Esophagus squamous epithelium (tissue), 5 donors: ENCODE measurements around the gene LRRC63. TPM values are rescaled to one million over a fixed set of nuclear protein-coding genes. Genes with fewer than 3 reads are reported as not detected.
A peak's percentile ranks its signal among the peaks of the same experiment; 100 is the strongest.

Experiments
- DNase-seq: peaks from one replicate; lab custom pipeline; 2025; lab: John Stamatoyannopoulos, UW
- H3K27ac ChIP-seq, 4 donors: fragments of 200-600 bp; sonication (generic); one replicate each; pipeline ENCODE4 v1.5.1; 2016 to 2019; ENCODE audit warnings: mild to moderate bottlenecking in 1 of 4
- H3K27me3 ChIP-seq, 4 donors: fragments of 200-600 bp; sonication (generic); 1 replicate in 3 of 4; 2 replicates in 1 of 4; pipeline versions ENCODE4 v1.5.1 to v1.6.0; 2017 to 2021; ENCODE audit warnings: antibody characterized with exemption in 1 of 4
- H3K36me3 ChIP-seq, 3 donors: fragments of 200-600 bp; sonication (generic); one replicate each; pipeline ENCODE4 v1.5.1; 2016 to 2019
- H3K4me1 ChIP-seq, 3 donors: fragments of 200-600 bp; sonication (generic); one replicate each; pipeline ENCODE4 v1.5.1; 2017 to 2019
- H3K4me3 ChIP-seq, 4 donors: fragments of 200-600 bp; sonication (generic); 1 replicate in 3 of 4; 2 replicates in 1 of 4; pipeline ENCODE4 v1.5.1; 2016 to 2019; ENCODE audit warnings: mild to moderate bottlenecking in 2 of 4, moderate library complexity in 1 of 4
- H3K9me3 ChIP-seq, 3 donors: fragments of 200-600 bp; sonication (generic); one replicate each; pipeline ENCODE4 v1.5.1; 2016 to 2019
- POLR2A ChIP-seq, 4 donors: fragments of 450-650 bp; IDR thresholded peaks; one replicate each; pipeline ENCODE4 v1.6.1; 2017; ENCODE audit warnings: antibody characterized with exemption in 4 of 4, mild to moderate bottlenecking in 4 of 4, moderate library complexity in 3 of 4
- WGBS, 2 donors: methylation state at CpG; one replicate each; pipeline ENCODE4 v1.1.5; 2018; 5-methylcytosine and 5-hydroxymethylcytosine counted together
- intact Hi-C: fragments of 100-400 bp; cut with DNase I; formaldehyde crosslinking; loops from one replicate; pipeline ENCODE4 v1.15.0; 2022
- small RNA-seq, 4 donors: library from RNA; depleted of rRNA; stranded (forward); fragments of <200 nt; gene quantifications; one replicate each; pipeline ENCODE3, GENCODE V24; 2016
- total RNA-seq, 4 donors: library from RNA; depleted of rRNA; stranded (reverse); fragments of >200 nt; gene quantifications; one replicate each; pipeline ENCODE4 v1.1.0, GENCODE V29; 2016
- TF ChIP-seq, protein P1 (sequence below), 6 experiments: fragments of 450-650 bp in 4 of 6; fragments of 200-600 bp in 2 of 6; sonication (generic) in 2 of 6; IDR thresholded peaks; one replicate each; pipeline ENCODE4 v1.5.1; 2016 to 2019; ENCODE audit warnings: antibody characterized with exemption in 6 of 6, mild to moderate bottlenecking in 4 of 6, moderate library complexity in 4 of 6
- donor health status: DM: yes; HTN: yes; CAD: no.

LRRC63 gene
- total RNA-seq, 4 donors from 2014 or later, result not detected

DNA sequence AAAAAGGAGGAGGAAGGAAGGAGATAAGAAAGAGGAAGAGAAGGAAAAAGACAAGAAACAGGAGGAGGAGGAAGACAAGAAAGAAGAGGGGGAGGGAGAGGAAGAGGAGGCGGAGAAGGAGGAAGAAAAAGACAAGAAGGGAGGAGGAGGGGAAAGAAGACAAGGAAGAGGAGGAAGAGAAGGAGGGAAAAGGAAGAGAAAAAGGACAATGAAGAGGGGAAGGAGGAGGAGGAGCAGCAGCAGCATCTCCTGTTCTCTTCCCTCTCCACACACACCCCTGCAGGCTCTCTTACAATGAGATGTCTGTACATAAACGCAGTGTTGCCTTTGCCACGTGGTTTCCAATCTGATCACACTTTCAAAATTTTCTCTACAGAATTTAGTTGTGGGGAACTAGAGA is 108.7 kb downstream of the LRRC63 start:
- no peak for DNase-seq
- Histone ChIP-seq H3K4me3 (no peak overlapping the region), H3K36me3 (no peaks in the 10 kb centered on the region), H3K4me1 (no peaks in the 10 kb centered on the region), H3K9me3 (no peaks in the 10 kb centered on the region), H3K27ac (no peak overlapping the region), H3K27me3 (no peaks in the 10 kb centered on the region)
- 52 to 53% methylated on average over 3 of the region's 3 CpGs for WGBS, 2 donors
- TF ChIP-seq POLR2A (IDR thresholded peaks at IDR 0.05), result no peak
- TF ChIP-seq, protein P1, sequence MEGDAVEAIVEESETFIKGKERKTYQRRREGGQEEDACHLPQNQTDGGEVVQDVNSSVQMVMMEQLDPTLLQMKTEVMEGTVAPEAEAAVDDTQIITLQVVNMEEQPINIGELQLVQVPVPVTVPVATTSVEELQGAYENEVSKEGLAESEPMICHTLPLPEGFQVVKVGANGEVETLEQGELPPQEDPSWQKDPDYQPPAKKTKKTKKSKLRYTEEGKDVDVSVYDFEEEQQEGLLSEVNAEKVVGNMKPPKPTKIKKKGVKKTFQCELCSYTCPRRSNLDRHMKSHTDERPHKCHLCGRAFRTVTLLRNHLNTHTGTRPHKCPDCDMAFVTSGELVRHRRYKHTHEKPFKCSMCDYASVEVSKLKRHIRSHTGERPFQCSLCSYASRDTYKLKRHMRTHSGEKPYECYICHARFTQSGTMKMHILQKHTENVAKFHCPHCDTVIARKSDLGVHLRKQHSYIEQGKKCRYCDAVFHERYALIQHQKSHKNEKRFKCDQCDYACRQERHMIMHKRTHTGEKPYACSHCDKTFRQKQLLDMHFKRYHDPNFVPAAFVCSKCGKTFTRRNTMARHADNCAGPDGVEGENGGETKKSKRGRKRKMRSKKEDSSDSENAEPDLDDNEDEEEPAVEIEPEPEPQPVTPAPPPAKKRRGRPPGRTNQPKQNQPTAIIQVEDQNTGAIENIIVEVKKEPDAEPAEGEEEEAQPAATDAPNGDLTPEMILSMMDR (IDR thresholded peaks at IDR 0.05), result no peak
- intact Hi-C loops, result no loop called here

- DNase-seq, result no peak
- no peaks in the 10 kb centered on the region for H3K27me3 ChIP-seq
- H3K36me3 ChIP-seq, result no peaks in the 10 kb centered on the region
- 75 to 93% methylated on average over 2 to 3 of the region's 4 CpGs for WGBS, 2 donors
- no peaks in the 10 kb centered on the region for H3K9me3 ChIP-seq
- intact Hi-C loops, result no loop called here
- TF ChIP-seq, protein P1 (IDR thresholded peaks at IDR 0.05), result no peak
- TF ChIP-seq POLR2A (IDR thresholded peaks at IDR 0.05), result no peak
- no peak overlapping the region for H3K4me3 ChIP-seq
- no peak overlapping the region for H3K27ac ChIP-seq
- H3K4me1 ChIP-seq, result no peaks in the 10 kb centered on the region
Measured at GRCh38 chr13:46320821-46321220, 109.1 kb downstream of the LRRC63 start.

GRCh38 chr13:46321494-46322225 is 109.9 kb downstream of the LRRC63 start:
- no peaks in the 10 kb centered on the region for H3K4me1 ChIP-seq
- no peaks in the 10 kb centered on the region for H3K36me3 ChIP-seq
- H3K4me3 ChIP-seq, result no peak overlapping the region
- WGBS, 2 donors, result 50 to 53% methylated on average over 16 to 17 of the region's 17 CpGs
- intact Hi-C loops, result no loop called here
- H3K9me3 ChIP-seq, result no peaks in the 10 kb centered on the region
- no peak for DNase-seq
- TF ChIP-seq, protein P1 (IDR thresholded peaks at IDR 0.05), result peak in 5 of 6 experiments; percentile 23 to 52 (median 48)
- no peak for TF ChIP-seq POLR2A (IDR thresholded peaks at IDR 0.05)
- no peak overlapping the region for H3K27ac ChIP-seq
- no peaks in the 10 kb centered on the region for H3K27me3 ChIP-seq

DNA sequence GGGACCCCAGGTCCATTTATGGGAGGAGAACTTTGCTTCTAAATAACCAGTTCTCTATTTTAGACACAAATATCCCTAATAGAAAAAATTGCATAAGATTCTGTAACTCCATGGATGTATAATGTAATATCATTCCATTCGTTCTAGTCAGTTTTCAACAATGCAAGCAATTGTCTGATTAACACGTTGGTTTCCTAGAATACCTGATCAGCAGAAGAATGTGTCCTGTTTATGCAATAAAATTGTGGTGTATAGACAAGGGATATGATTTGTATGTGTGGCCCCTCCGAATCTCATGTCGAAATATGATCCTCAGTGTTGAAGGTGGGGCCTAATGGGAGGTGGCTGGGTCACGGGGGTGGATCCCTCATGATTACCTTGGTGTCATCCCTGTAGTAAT is 113.2 kb downstream of the LRRC63 start:
- no peak overlapping the region for H3K27ac ChIP-seq
- DNase-seq, result no peak
- H3K36me3 ChIP-seq, result no peaks in the 10 kb centered on the region
- TF ChIP-seq, protein P1 (IDR thresholded peaks at IDR 0.05), result no peak
- TF ChIP-seq POLR2A (IDR thresholded peaks at IDR 0.05), result no peak
- no peaks in the 10 kb centered on the region for H3K27me3 ChIP-seq
- no peaks in the 10 kb centered on the region for H3K9me3 ChIP-seq
- intact Hi-C loops, result no loop called here
- 72 to 73% methylated on average over 5 of the region's 5 CpGs for WGBS, 2 donors
- no peaks in the 10 kb centered on the region for H3K4me1 ChIP-seq
- no peak overlapping the region for H3K4me3 ChIP-seq

Small RNA genes lying within 50 kb of the gene (small RNA-seq; reads per million reads assigned to genes)
- gene RN7SKP5 (0 reads per million in 4 donors), gene RN7SL288P (0 reads per million in 4 donors)

Other genes starting within 250 kb of the LRRC63 start
- 10 to 100 TPM; 12.4 to 28.8 (median 15.3) TPM for gene ZC3H13, start 159.2 kb upstream of the LRRC63 start, total RNA-seq
- not detected for gene CPB2, start 106.9 kb upstream of the LRRC63 start, total RNA-seq
- 10 to 100 TPM in 3 of 4 donors, 1 to 10 TPM in 1; 8.7 to 33.9 (median 21.9) TPM for gene LCP1, start 29.8 kb upstream of the LRRC63 start, total RNA-seq
- gene RUBCNL, start 175.3 kb downstream of the LRRC63 start, total RNA-seq, result under 1 TPM in 3 of 4 donors, not detected in 1; 0.48 to 0.85 (median 0.76) TPM